ENCODE data around the gene ZBTB12. TPM values are rescaled to one million over a fixed set of nuclear protein-coding genes. Genes with fewer than 3 reads are reported as not detected.

ZBTB12 gene
- total and polyA plus RNA-seq, 2 of the 4 experiments (the other 2 are of a cell fraction): 2.0 to 8.5 TPM

DNA sequence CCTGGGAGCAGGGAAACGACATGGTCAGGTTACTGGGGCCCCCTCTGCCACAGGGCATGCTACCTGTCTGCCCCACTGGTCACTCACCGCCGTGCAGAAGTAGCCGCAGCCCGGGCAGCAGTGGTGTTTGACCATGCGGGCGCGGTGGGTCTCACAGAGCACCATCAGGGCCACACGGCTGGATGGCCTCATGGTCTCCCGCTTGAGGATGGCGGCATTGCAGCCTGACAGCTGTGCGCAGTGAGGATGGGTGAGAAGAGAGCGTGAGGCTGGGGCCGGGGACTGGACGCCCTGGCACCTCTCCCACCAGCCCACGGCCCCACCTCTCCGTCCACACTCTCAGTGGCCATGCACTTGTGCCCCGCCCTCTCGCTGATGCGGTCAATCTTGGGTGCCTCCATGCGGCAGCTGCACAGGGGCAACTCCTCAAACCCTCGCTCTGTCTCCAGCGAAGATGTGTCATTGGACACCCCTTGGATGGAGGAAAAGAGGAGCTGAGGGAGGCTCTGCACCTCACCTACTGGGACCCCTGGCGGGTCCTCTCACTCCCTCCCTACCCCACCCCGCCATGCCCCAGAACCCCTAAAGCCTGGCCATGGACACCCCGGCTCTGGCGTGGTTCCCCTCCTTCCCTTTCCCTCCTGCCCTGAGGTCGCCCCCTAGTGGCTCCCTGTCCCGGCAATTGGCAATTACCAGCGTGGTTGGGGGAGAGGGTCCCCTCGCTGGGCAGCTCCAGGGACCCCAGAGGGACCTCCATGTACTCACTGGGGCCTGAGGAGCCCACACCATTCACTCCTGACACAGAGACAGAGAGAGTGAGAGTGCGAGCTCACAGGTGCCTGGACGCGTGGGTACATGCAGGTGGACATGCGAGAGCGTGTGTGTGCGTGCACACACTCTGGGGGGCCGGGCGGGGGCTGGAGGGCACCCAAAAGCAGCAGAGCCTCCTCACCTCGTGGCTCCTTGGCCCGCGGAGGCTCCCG lies 13.3 kb downstream of the ZBTB12 start (continued):
- TF ChIP-seq NFE2L2 (IDR thresholded peaks at IDR 0.05; ENCODE audit: low read depth, low read length): no peak

DNA sequence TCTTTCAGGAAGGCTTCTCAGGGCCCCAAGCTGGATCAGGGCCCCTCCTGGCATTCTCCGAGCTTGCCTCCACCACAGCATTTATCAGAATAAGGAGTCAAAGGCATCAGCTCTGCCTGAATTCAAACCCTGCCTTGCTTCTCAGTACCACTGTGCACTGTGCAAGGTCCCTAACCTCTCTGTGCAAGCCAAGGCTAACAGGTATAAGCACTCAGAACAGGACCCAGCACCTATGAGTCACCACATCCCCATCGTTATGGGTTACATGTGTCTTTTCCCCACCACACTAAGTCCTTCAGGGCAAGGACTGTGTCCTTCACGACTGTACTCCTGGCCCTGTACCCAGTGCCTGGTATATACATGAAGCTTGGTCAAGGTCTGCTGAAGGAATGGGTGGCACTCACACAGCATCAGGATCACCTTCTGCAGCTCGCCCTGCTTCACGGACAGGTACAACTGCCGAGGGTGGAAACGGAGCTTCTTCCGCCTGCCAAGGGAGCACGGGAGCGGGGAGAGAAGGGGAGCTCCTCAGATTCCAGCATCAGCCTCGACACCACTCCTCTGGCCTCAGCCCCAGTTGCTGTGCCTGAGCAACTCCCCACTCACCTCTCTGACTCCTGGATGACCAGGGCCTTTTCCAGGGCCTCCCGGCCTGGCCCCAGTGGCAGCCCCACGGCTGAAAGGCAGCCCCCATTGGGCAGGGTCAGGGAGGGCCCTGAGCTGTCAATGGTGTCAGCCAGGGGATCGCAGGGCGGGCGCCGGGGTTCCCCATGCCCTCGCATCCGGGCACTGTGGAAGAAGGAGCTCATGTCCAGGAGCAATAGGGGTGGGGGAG lies 14.5 kb downstream of the ZBTB12 start:
- H3K4ac ChIP-seq (ENCODE audit: low read depth, low read length): no peak overlapping the region
- ATAC-seq (ENCODE audit: low read depth): no peak
- DNase-seq: no peak
- no peak overlapping the region for H2AK9ac ChIP-seq (replicated peaks; ENCODE audit: low read depth, low read length, poor library complexity)
- no peak overlapping the region for H3K23ac ChIP-seq (ENCODE audit: low read depth, low read length)
- no peak overlapping the region for H3K27ac ChIP-seq (ENCODE audit: insufficient read depth, low read length)
- 95% methylated on average over 10 of the region's 19 CpGs; no CpG with 5 or more reads in 1 of the 2 experiments for WGBS, 2 experiments (ENCODE audit: extremely low coverage in 2 of 2, insufficient read length in 1 of 2)
- in situ Hi-C loops (cut with MboI; ENCODE audit: low sequenced_read_pairs) (no loop called here), dilution Hi-C loops (cut with HindIII; ENCODE audit: low sequenced_read_pairs, unreplicated experiment) (no loop called here), intact Hi-C loops (cut with micrococcal nuclease) (loop anchor here (1.0 kb wide), 1 partner anchor 207 kb away; no protein-coding TSS in a partner anchor)
- no peak overlapping the region for H2BK120ac ChIP-seq (ENCODE audit: low read depth, low read length)
- H3K56ac ChIP-seq (ENCODE audit: extremely low read depth, insufficient read depth, low read length): no peak overlapping the region
- no peaks in the 10 kb centered on the region; the same call in 1 of the 2 replicates for H4K20me1 ChIP-seq (ENCODE audit: insufficient read depth, low read length)
- no peak overlapping the region for H3K14ac ChIP-seq (replicated peaks; ENCODE audit: low read depth, low read length)
- H2AFZ ChIP-seq (replicated peaks; ENCODE audit: low read length, poor library complexity): no peak overlapping the region
- no peak overlapping the region for H4K91ac ChIP-seq (ENCODE audit: insufficient read depth, low read depth, low read length)
- H2BK20ac ChIP-seq (ENCODE audit: low read depth, low read length): no peak overlapping the region
- H3K36me3 ChIP-seq (ENCODE audit: control insufficient read depth, insufficient read depth, low read length): peaks cover 70% of the 10 kb centered on the region
- no peak overlapping the region for H3K4me2 ChIP-seq (ENCODE audit: low read depth, low read length)
- ChIA-PET CTCF (no interaction called here), POLR2A (ENCODE audit: unreplicated experiment) (no interaction called here)
- H3K9ac ChIP-seq (ENCODE audit: low read depth, low read length): no peak overlapping the region
- no peaks in the 10 kb centered on the region for H3K79me1 ChIP-seq (ENCODE audit: low read depth in 1 of 2, low read length in 2 of 2)
- no peak overlapping the region for H4K8ac ChIP-seq (ENCODE audit: low read depth in 2 of 2, low read length in 2 of 2)
- H2BK15ac ChIP-seq (ENCODE audit: low read depth, low read length): no peak overlapping the region
- 0 out of 2 replicates have a peak, but pooled peaks cover 2% of the 10 kb centered on the region for H3K9me1 ChIP-seq (ENCODE audit: insufficient read depth, low read length)
- H3K4me3 ChIP-seq (ENCODE audit: insufficient read depth, low read depth, low read length): no peak overlapping the region
- H3K27me3 ChIP-seq (ENCODE audit: control insufficient read depth, insufficient read depth, low read length): no peaks in the 10 kb centered on the region
- no peaks in the 10 kb centered on the region for H3K4me1 ChIP-seq (ENCODE audit: control insufficient read depth, insufficient read depth, low read length)
- H4K5ac ChIP-seq (ENCODE audit: low read depth, low read length): no peak overlapping the region
- H2AK5ac ChIP-seq (ENCODE audit: low read depth, low read length): no peak overlapping the region
- H3K9me3 ChIP-seq (ENCODE audit: control insufficient read depth, insufficient read depth, low read length): no peaks in the 10 kb centered on the region
- H3K18ac ChIP-seq (ENCODE audit: low read depth, low read length): no peak overlapping the region
- BruUV-seq (replicated peaks): no TSS peak
- H2BK5ac ChIP-seq (ENCODE audit: low read depth, low read length, poor library complexity, severe bottlenecking): no peak overlapping the region
- TF ChIP-seq CHD1 (IDR thresholded peaks at IDR 0.05; ENCODE audit: low read depth, low read length) (no peak), CEBPB (IDR thresholded peaks at IDR 0.05; ENCODE audit: low read depth, low read length) (no peak), NFE2L2 (IDR thresholded peaks at IDR 0.05; ENCODE audit: low read depth, low read length) (no peak), RFX5 (IDR thresholded peaks at IDR 0.05; ENCODE audit: low read depth, low read length) (no peak), MAFK (IDR thresholded peaks at IDR 0.05; ENCODE audit: low read depth, low read length) (no peak), MXI1 (IDR thresholded peaks at IDR 0.05; ENCODE audit: borderline replicate concordance, low read depth, low read length) (no peak), SMC3 (IDR thresholded peaks at IDR 0.05; ENCODE audit: low read depth, low read length) (no peak), BHLHE40 (IDR thresholded peaks at IDR 0.05; ENCODE audit: low read depth, low read length) (no peak)
- TF ChIP-seq, protein P1, sequence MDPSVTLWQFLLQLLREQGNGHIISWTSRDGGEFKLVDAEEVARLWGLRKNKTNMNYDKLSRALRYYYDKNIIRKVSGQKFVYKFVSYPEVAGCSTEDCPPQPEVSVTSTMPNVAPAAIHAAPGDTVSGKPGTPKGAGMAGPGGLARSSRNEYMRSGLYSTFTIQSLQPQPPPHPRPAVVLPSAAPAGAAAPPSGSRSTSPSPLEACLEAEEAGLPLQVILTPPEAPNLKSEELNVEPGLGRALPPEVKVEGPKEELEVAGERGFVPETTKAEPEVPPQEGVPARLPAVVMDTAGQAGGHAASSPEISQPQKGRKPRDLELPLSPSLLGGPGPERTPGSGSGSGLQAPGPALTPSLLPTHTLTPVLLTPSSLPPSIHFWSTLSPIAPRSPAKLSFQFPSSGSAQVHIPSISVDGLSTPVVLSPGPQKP (IDR thresholded peaks at IDR 0.05; ENCODE audit: borderline replicate concordance, low read depth, low read length): no peak
- TF ChIP-seq, protein P2, sequence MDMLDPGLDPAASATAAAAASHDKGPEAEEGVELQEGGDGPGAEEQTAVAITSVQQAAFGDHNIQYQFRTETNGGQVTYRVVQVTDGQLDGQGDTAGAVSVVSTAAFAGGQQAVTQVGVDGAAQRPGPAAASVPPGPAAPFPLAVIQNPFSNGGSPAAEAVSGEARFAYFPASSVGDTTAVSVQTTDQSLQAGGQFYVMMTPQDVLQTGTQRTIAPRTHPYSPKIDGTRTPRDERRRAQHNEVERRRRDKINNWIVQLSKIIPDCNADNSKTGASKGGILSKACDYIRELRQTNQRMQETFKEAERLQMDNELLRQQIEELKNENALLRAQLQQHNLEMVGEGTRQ (IDR thresholded peaks at IDR 0.05; ENCODE audit: low read depth, low read length): no peak

Measured in IMR-90 (cell line).